Activated CD8-positive, alpha-beta memory T cell treated with anti-CD3 and anti-CD28 coated beads for 4 hours (primary cell): ENCODE results near the gene TRIML2.
"Not testable (repeated sequence)": the region's sequence is repeated elsewhere in the genome, so short reads cannot be mapped to it uniquely, and the experiment has no call there.

Experiments
- DNase-seq, 2 donors: peaks; one replicate each; pipeline ENCODE4 v3.0.0-alpha.2; 2020; ENCODE audit warnings: low read depth in 2 of 2

TRIML2 gene

DNA sequence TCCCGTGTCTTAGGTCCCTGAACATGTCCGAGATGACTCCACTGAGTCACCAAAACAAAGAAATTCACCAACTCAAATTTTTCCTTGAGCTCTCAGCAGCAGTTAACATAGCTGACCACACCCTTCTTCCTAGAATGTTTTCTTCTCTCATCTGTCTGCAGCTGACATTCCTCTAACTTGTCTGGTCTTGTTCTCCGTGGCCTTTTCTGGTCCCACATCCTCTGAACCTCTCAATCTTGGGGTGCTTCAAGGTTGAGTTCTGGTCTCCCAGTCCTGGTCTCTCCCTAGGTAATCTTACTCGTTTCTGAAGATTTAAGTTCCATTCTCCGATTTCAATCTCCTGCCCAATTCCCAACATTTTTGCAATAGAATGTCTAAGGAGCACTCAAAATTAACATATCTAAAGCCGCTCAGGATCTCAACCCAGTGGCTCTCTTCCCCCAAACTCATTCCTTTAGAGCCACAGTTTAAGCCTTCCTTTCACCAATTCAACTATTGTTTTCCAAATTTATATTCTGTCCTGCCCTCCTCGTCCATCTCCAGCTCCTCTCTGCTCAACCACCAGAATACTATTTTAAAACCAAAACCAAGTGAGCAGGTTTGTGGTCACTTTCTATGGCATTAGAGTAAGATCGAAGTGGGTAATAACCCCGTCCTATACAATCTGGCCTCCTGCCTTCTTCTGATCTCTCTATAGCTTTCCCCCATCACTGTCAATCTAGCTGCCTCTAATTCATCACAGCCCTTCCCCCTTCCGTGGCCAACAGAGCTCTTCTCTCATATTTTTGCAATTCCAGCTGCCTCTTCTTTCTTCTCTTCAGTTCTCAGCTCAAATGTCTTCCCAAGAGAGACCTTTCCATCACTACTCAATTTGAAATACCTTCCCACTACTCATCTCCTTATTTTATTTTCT lies 1.2 kb downstream of the TRIML2 start:
- no peak for DNase-seq

DNA sequence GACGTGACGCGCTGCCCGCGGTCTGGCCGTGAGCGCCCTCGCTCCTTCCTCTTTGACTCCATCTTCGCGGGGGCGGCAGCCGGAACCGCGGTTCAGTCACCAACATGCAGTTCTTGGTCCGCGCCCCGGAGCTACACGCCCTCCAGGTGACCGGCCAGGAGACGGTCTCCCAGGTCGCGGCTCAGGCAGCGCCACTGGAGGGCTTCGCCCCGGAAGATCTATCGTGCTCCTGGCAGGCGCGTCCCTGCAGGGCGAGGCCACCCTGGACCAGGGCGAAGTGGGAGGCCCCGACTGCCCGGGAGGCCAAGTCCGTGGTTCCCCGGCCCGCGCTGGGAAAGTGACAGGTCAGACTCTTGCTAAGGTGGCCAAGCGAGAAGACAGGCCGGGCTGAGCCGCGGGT lies 2.9 kb downstream of the TRIML2 start:
- DNase-seq: no peak

DNA sequence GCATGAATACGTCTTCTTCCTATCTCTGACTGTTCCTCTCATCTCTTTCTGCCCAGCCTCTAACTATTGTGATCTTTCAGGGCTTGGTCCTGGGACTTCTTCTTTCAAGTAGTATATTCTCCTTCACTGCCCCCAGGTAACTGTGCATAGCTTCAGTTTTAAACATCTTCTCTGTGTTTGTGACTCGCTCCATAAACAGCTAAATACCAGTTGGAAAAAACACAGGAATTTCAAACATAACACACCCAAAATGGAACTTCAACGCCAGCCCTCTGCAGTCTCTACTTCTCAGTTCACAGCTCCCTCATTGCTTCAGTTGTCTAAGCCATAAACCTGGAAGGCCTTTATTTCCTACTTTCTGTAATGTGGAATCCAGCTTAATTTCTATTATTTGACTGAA lies 16.6 kb downstream of the TRIML2 start:
- no peak for DNase-seq

DNA sequence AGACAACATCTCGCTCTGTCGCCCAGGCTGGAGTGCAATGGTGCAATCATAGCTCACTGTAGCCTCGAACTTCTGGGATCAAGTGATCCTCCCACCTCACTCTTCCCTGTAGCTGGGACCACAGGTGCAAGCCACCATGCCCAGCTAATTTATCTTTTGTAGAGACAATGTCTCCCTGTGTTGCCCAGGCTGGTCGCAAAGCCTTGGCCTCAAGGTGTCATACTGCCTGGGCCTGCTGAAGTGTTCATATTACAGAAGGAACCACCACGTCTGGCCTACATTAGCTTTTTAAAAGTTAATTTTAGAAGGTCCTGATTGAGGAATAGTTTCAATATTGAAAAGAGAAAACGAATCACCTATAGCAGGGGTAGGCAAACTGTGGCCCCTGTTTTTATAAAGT lies 22.5 kb downstream of the TRIML2 start:
- no peak for DNase-seq

DNA sequence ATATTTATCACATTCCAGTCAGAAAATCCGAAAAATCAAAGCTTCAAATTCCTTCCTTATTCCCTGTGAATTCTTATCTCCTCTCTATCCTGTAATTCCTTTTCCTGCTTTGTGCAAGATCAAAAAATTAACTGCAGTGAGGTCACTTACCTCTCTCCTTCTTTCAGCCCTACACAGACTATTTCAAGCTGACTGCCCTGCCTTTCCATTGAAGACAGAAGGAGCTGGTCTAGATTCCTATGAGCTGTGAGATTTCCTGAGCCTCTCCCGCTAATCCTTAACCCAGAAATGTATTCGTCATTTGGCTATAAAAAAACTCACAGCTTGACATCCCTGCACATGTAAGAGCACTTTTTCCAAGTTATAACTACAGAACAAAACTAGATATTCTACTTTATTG lies 26.6 kb downstream of the TRIML2 start:
- no peak for DNase-seq

DNA sequence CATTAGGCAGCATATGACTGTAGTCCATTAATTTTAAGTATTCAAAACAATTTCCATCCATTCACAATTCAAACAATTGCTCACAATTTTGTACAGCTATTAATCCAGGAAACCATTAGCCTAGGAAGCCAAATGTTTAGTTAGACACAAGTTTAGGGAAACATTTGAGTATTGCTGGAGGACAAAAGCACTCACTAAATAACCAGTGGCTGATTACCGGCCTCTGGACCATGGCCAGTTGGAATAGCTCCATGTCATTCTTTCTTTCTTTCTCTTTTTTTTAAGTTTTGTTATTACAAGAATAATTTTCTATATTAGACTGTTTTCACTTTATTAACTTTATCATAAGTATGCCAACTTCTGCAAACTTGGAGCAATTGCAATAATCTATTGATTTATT lies 31.3 kb downstream of the TRIML2 start:
- DNase-seq: no peak

DNA sequence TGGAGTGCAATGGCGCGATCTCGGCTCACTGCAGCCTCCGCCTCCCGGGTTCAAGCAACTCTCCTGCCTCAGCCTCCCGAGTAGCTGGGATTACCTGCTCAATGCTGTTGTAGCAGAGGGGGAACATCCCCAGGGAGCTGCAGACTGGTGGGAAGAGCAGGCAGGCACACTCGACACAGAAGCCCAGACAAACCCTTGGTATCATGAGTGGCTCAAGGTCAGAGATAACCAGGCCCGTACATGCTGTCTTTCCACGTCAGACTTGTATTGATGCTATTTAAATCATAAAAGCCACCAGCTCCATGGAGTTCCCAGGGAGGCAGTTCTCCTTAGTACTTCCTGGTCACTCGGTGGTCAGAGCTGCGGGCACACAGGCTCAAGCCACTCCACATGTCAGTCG lies 33.2 kb downstream of the TRIML2 start:
- DNase-seq: no peak

DNA sequence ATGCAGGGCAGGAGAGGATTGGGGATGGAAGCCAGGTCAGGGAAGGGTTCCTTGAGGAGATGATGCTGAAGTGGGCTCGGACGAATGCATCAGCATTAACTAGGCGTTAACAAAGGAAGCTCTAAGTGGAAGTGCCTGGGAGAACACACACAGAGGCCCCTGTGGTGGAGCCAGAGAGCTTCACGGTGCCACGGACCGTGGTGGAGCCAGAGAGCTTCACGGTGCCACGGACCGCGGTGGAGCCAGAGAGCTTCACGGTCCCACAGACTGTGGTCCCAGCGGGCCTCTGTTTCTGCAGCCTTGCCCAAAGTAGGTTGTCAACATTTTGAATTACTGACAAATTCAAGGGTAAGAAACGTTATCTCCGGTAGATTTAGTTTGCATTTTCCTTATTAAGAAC lies 48.3 kb downstream of the TRIML2 start:
- DNase-seq: no peak

DNA sequence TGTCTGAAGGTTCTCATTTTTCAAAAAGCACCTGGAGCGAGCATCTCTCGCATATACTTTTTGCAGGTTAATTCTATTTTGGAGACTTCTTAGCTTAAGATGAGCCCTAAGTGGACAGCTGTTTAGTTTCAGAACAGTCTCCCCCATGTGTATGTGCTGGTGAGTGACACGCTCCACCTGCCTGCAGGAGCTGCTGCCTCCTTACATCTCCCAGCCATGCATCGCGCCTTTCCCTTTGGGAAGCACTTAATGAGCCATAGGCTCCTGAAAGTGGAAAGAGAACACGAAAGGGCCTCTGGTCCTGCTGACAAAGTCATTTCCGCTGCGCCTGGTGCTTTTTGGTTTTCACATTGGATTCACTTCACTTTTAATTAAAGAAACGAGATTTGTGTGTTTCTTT lies 56.1 kb downstream of the TRIML2 start:
- DNase-seq: no peak

DNA sequence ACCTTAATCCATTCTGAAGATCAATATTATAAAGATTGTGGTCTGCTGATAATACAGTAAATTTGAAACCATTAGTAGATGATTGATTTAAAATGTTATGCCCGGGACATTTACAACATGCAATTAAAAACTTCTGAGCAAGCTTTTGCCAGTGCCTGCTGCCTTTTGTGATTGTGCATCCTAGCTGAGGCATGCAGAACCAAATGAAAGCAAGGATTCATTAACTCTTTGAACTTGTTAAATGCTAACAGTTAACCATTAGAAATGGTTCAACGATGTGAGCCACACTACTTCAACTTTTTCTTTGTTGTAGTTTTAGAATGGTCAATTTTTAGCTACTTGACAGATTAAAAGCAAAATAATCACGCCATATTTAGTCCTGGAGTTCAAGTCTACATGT lies 62.7 kb downstream of the TRIML2 start:
- DNase-seq: no peak

DNA sequence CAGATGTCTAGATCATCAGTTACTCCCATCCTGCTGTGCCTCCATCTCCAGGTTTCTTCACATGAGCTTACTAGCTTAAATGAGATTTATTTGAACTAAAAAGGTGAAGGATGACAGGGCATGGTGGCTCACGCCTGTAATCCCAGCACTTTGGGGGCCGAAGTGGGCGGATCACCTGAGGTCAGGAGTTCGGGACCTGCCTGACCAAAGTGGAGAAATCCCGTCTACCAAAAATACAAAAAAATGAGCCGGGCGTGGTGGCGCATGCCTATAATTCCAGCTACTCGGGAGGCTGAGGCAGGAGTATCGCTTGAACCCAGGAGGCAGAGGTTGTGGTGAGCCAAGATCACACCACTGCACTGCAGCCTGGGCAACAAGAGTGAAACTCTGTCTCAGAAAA lies 63.9 kb downstream of the TRIML2 start:
- not testable (repeated sequence) for DNase-seq

DNA sequence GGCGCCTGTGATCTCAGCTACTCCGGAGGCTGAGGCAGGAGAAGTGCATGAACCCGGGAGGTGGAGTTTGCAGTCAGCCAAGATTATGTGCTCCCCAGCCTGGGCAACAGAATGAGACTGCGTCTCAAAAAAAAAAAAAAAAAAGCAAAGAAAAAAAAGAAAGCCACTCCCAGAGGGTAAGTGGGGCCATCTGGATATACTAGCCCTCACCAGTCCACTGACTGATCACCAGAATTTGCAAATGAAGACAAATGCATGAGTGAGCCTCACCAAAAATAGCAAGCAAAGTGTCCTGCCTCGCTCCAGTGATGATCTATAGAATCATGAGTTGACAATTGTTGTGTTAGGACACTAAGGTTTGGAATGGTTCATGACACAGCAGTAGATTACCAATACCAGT lies 66.2 kb downstream of the TRIML2 start:
- no peak for DNase-seq

DNA sequence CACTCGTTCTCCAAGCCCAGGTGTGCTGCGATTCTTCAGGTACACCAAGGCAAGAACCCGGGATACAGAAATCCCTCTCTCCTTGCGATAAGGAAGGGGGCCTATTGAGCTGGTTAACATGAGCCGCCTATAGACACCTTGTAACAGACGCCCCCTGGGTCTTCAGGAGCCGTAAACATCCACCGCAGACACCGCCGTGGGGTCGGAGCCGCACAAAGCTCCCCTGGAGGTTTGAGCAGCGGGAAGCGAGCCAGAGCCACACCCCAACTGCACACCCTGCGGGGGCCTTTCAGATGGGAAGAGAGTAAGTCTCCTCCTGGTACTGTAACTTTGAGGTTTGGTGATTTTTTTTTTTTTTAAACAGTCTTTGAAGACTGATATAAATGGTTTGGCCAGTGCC lies 67.2 kb downstream of the TRIML2 start:
- DNase-seq: no peak

DNA sequence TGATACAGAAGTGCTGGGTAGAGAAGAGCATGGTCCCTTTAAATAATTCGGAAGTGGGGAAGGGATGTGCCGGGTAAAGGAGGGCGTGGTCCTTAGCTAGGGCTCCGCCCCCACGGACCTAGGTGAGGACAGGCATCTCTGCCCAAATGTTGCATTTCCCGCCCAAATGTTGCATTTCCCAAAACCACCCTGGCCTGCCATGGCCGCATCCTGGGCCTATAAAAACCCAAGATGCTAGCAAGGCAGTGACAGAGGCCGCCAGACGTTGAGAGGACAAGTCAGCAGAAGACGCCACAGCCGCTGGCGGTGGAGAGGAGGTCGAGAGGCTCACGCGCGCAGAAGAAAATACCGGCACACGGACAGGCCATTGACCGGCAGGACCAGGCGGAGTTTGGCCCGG lies 67.7 kb downstream of the TRIML2 start:
- no peak for DNase-seq
